Keratinocyte (primary cell): ENCODE data around the gene ZNF678. TPM values are rescaled to one million over a fixed set of nuclear protein-coding genes. Genes with fewer than 3 reads are reported as not detected.

Experiments used
- DNase-seq: peaks from one replicate; pipeline ENCODE4 v3.0.0-alpha.2; 2011; ENCODE audit warnings: low read depth, missing footprints, low spot score
- FAIRE-seq: peaks from 2 replicates; lab custom pipeline; 2011; peaks lifted over from hg19 to GRCh38; lab: Jason Lieb, UNC
- H2AFZ ChIP-seq: 2 replicates; pipeline ENCODE4 v1.6.0; 2012; ENCODE audit warnings: low read length, control low read depth, inconsistent platforms; ENCODE audit not compliant: control insufficient read depth
- H3K27ac ChIP-seq: 2 replicates; pipeline ENCODE4 v1.5.1; 2011; ENCODE audit warnings: low read length; ENCODE audit not compliant: control insufficient read depth, insufficient read depth
- H3K27me3 ChIP-seq: 3 replicates; pipeline ENCODE4 v1.6.0; 2011; ENCODE audit warnings: low read length; ENCODE audit not compliant: control insufficient read depth, insufficient read depth; ENCODE audit errors: extremely low read depth
- H3K36me3 ChIP-seq, 2 experiments: 2 replicates in 1 of 2; 3 replicates in 1 of 2; pipeline ENCODE4 v1.5.1; 2011; ENCODE audit warnings: low read length in 2 of 2, mild to moderate bottlenecking in 1 of 2; ENCODE audit not compliant: control insufficient read depth in 2 of 2, insufficient read depth in 2 of 2; ENCODE audit errors: extremely low read depth in 1 of 2
- H3K4me1 ChIP-seq: 3 replicates; pipeline ENCODE4 v1.5.1; 2011; ENCODE audit warnings: low read length; ENCODE audit not compliant: control insufficient read depth, insufficient read depth; ENCODE audit errors: extremely low read depth
- H3K4me2 ChIP-seq: 3 replicates; pipeline ENCODE4 v1.6.0; 2011; ENCODE audit warnings: low read depth, low read length; ENCODE audit not compliant: control insufficient read depth, insufficient read depth; ENCODE audit errors: extremely low read depth
- H3K4me3 ChIP-seq, 3 experiments: fragments of 200-600 bp in 1 of 3; sonication (generic) in 1 of 3; 2 replicates in 2 of 3; 3 replicates in 1 of 3; pipeline ENCODE4 v1.5.1; 2011 to 2016; ENCODE audit warnings: low read length in 3 of 3, mild to moderate bottlenecking in 3 of 3, control low read depth in 2 of 3, inconsistent platforms in 1 of 3, low read depth in 1 of 3, mixed read lengths in 1 of 3, mixed run types in 1 of 3, moderate library complexity in 1 of 3; ENCODE audit not compliant: control insufficient read depth in 2 of 3, insufficient read depth in 2 of 3; ENCODE audit errors: extremely low read depth in 1 of 3
- H3K79me2 ChIP-seq: 2 replicates; pipeline ENCODE4 v1.6.0; 2012; ENCODE audit warnings: low read length; ENCODE audit not compliant: control insufficient read depth, insufficient read depth
- H3K9ac ChIP-seq: 3 replicates; pipeline ENCODE4 v1.6.0; 2011; ENCODE audit warnings: low read length; ENCODE audit not compliant: control insufficient read depth, insufficient read depth; ENCODE audit errors: extremely low read depth
- H3K9me1 ChIP-seq: 3 replicates; pipeline ENCODE4 v1.6.0; 2011; ENCODE audit warnings: low read length; ENCODE audit not compliant: control insufficient read depth, insufficient read depth; ENCODE audit errors: extremely low read depth
- H3K9me3 ChIP-seq: 2 replicates; pipeline ENCODE4 v1.5.1; 2012; ENCODE audit warnings: low read depth, low read length; ENCODE audit not compliant: control insufficient read depth
- H4K20me1 ChIP-seq: 3 replicates; pipeline ENCODE4 v1.6.0; 2011; ENCODE audit warnings: low read length; ENCODE audit not compliant: control insufficient read depth, insufficient read depth; ENCODE audit errors: extremely low read depth
- CTCF ChIP-seq, 3 experiments: IDR thresholded peaks in 1 of 3; conservative IDR thresholded peaks in 1 of 3; optimal IDR thresholded peaks in 1 of 3; 2 replicates in 2 of 3; 3 replicates in 1 of 3; pipeline versions ENCODE3 to v1.5.1; 2011; ENCODE audit warnings: low read length in 3 of 3, mild to moderate bottlenecking in 3 of 3, moderate library complexity in 2 of 3, control low read depth in 1 of 3, inconsistent platforms in 1 of 3; ENCODE audit not compliant: insufficient read depth in 2 of 3; ENCODE audit errors: extremely low read depth in 1 of 3
- EZH2 ChIP-seq: IDR thresholded peaks from one replicate; pipeline ENCODE4 v1.6.1; 2012; ENCODE audit warnings: inconsistent platforms, mild to moderate bottlenecking, low read length, moderate library complexity
- dilution Hi-C: fragments of 300-500 bp; cut with MboI; formaldehyde crosslinking; loops from one replicate; pipeline ENCODE4 v1.7.0; 2020; ENCODE audit warnings: low sequenced_read_pairs; ENCODE audit not compliant: extremely low pct_ligation_motif_present
- polyA plus RNA-seq, 5 experiments: library from polyadenylated mRNA; depleted of rRNA in 3 of 5; stranded (reverse) in 3 of 5; stranded (forward) in 1 of 5; unstranded in 1 of 5; fragments of >200 nt; gene quantifications; 1 replicate in 1 of 5; 2 replicates in 3 of 5; 3 replicates in 1 of 5; pipeline versions ENCODE4 v1.2.1 to v1.2.3, GENCODE V29; 2011 to 2012; ENCODE audit warnings: missing spikeins in 2 of 5, low read depth in 1 of 5, low replicate concordance in 1 of 5

ZNF678 gene
- polyA plus RNA-seq, 1 donor (not counting 4 experiments of a cell fraction or from before 2014, with no cell fraction given), result 3.0 TPM

DNA sequence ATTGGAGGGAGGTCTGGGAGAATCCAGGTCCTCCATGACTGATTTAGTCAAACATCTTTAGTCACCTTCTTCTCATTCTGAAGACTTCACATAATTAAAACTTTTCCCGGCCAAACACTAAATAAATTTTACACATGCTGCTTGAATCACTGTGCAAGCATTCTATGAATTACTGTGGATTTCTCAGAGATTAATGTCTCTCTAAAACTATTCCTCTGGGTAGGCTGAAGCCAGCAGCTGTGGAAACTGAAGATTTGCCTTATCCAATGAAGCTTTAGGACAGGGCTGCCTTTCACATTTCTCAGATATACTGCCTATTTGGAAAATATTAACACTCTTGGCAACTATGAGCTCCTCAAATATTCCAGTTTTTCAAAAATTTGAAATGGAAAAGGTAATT is 110.1 kb downstream of the ZNF678 start:
- Histone ChIP-seq H3K4me1 (no peaks in the 10 kb centered on the region), H3K9me3 (no peaks in the 10 kb centered on the region), H3K27ac (no peak overlapping the region), H3K36me3 (no peaks in the 10 kb centered on the region), H3K79me2 (no peaks in the 10 kb centered on the region), H3K9ac (no peak overlapping the region), H3K4me2 (no peak overlapping the region), H3K27me3 (no peaks in the 10 kb centered on the region), H4K20me1 (no peaks in the 10 kb centered on the region), H2AFZ (no peak overlapping the region), H3K4me3 (no peak overlapping the region), H3K9me1 (no peaks in the 10 kb centered on the region)
- TF ChIP-seq CTCF (optimal IDR thresholded peaks at IDR 0.05 in 1 of 3, IDR thresholded peaks at IDR 0.05 in 1 of 3, conservative IDR thresholded peaks at IDR 0.05 in 1 of 3; ENCODE audit: extremely low read depth in 1 of 3, insufficient read depth in 2 of 3, low read length in 3 of 3), result no peak
- no peak for TF ChIP-seq EZH2
- dilution Hi-C loops, result no loop called here
- DNase-seq (no peak), FAIRE-seq (no peak)

- Histone ChIP-seq H3K4me2 (no peak overlapping the region), H3K9me1 (no peaks in the 10 kb centered on the region), H3K9me3 (no peaks in the 10 kb centered on the region), H3K79me2 (no peaks in the 10 kb centered on the region), H2AFZ (no peak overlapping the region), H4K20me1 (no peaks in the 10 kb centered on the region), H3K36me3 (no peaks in the 10 kb centered on the region), H3K27ac (no peak overlapping the region), H3K4me1 (no peaks in the 10 kb centered on the region), H3K27me3 (no peaks in the 10 kb centered on the region), H3K9ac (no peak overlapping the region), H3K4me3 (no peak overlapping the region)
- dilution Hi-C loops, result no loop called here
- TF ChIP-seq CTCF (optimal IDR thresholded peaks at IDR 0.05 in 1 of 3, IDR thresholded peaks at IDR 0.05 in 1 of 3, conservative IDR thresholded peaks at IDR 0.05 in 1 of 3; ENCODE audit: extremely low read depth in 1 of 3, insufficient read depth in 2 of 3, low read length in 3 of 3) (no peak), EZH2 (no peak)
- no peak for DNase-seq
- no peak for FAIRE-seq
These were observed 122.5 kb downstream of the ZNF678 start for GRCh38 chr1:227685807-227686206.
